Fibroblast of peridontal ligament (primary cell): ENCODE measurements around the gene MICAL2.

Experiments
- DNase-seq: peaks from one replicate; pipeline ENCODE4 v3.0.0-alpha.2; 2010; ENCODE audit errors: extremely low read depth

Gene MICAL2

DNA sequence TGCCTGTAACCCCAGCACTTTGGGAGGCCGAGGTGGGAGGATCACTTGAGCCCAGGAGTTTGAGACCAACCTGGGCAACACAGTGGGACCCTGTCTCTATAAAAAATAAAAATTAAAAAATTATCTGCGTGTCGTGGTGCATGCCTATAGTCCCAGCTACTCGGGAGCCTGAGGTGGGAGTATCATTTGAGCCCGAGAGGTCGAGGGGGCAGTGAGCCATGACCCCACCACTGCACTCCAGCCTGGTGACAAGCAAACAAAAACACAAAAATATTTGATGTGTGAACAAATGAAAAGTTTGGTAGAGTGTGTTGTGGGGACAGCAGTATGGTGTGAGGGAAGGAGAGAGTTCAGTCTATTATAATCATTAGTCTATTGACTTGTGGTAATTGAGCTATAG, 176.2 kb downstream of the MICAL2 start:
- DNase-seq = no peak

DNA sequence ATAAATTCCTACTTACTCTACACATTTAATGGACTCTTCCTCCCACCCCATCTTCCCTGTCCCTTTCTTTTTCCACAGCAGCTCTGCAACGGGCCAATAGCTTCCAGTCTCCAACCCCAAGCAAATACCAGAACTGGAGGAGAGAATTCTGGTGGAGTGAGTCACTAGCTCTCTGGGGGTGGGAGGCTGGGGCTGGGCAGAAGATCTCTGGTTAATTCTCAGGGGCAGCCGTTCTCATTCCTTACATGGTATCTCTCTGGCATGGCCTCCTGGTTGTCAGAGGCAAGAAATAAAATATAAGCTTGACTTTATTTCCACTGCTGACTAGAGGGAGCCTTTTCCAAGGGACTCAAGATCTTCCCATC, 176.6 kb downstream of the MICAL2 start:
- peak; percentile 97 for DNase-seq

DNA sequence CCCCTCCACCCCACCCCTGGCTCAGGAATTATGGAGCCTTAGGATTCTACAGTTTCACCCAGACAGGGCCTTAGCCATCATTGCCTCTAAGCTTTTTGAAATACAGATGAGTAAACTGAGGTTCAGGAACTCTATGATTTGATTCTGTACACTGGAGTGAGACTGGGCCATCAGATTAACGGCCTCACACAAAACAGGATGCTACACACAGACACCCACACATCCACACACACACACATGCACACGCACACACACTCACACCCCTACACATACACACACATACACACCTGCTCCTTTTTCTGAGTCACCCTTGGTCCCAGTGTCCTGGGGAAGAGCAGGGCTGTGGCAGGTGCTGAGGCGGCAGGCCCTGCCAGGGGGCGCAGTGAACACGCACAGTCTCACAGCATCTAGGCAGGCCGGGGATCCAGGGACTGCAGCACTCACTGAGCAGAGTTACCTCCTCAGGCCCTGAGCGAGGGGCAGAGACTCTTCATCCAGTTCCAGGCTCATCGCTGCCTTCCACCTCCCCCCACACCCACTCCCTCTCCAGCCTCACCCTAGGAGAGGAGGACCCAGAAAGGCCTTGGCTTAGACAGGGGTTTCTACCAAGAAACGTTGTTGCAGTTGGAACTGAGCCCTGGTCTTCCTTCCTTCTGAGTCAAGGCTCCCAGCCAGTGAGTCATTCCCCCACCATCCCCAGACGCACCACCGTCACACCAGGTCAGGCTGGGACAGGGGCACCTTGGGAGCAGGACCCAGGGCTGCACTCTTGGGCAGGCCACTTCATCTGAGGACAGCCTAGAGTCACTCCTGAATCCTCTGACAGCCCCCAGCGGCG, 177.2 kb downstream of the MICAL2 start:
- DNase-seq = peak; percentile 97

- DNase-seq = peak; percentile 98
These were observed 178.0 kb downstream of the MICAL2 start for GRCh38 chr11:12288212-12288930.

- no peak for DNase-seq
These were observed 178.7 kb downstream of the MICAL2 start for GRCh38 chr11:12288931-12289666.

DNA sequence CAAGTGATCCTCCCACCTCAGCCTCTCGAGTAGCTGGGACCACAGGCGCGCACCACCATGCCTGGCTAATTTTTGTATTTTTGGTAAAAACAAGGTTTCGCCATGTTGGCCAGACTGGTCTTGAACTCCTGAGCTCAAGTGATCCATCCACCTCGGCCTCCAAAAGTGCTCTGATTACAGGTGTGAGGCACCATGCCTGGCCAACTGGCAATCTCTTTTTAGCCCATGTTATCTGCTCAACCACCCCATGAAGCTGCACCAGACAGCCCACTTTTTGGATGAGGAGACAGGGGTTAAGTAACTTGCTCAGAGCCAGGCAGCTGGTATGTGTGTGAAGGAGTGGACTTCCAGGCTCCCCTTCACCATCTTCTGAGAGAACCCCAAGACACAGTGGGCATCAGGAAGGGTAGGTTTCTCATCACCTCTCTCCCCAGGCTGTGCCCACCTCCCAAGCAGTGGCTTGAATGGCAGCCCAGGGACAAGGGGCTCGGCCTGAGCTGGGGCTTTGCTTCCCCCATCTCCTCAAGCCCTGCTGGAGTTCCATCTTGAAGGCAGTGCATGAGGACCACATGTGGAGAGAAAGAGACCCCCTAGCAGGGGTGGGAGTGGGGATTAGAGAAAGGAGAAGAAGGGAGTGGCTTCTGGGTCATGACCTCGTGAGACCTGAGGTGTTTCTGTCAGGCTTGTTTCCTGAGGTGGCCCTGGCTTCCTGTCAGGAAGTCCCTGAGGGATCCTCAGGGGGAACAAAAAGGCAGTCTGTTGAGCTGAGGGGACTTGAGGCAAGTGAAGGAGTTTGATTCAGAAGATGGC, 179.5 kb downstream of the MICAL2 start:
- no peak for DNase-seq

GRCh38 chr11:12290477-12290922, 180.1 kb downstream of the MICAL2 start:
- no peak for DNase-seq

DNA sequence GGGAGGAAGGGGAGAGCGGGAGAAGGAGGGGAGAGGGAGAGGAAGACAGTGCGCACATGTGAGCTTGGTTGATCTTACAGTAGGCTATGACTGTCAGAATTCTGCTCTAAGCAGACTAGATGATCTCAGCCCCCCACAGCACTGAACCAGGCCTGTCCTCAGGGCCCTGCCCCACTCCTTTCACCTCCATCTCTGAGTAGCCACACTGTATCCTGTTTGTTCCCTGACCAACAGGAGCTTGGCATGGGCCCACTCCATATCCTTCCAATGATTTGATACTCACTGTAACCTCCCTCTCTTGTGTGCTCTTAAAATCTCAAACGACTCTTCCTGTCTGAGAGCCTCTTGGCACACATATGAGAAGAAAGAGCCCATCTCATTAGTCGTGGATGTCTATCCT, 180.9 kb downstream of the MICAL2 start:
- no peak for DNase-seq

DNA sequence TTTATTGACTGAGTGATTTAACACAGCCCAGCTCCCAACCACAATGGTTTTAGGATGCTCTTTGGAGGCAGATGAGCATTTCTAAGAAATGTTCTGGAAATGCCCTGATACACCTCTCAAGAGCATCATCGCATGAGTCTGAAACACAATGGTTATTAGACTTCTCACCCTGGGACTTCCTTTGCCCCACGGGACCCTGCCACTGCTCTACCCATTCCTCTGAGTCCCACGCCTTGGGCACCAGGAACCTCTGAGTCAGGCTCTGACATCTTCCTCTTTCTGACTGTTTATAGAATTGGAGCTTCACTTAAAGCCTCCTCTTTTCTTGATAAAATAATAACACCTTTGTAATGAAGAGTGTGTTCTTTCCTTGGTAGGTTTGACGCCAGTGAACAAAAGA, 181.4 kb downstream of the MICAL2 start:
- no peak for DNase-seq

GRCh38 chr11:12292766-12293165, 182.4 kb downstream of the MICAL2 start:
- DNase-seq = no peak

DNA sequence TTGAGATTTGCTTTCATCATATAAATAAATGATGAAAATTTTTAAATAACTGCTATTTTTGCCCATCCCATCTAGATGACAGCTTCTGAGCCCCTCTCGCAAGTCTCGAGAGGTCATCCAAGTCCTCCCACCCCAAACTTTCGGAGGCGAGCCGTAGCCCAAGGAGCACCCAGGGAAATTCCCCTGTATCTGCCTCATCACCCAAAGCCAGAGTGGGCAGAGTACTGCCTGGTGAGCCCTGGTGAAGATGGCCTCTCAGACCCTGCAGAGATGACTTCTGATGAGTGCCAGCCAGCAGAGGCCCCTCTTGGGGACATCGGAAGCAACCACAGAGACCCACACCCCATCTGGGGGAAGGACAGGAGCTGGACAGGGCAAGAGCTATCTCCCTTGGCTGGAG, 183.1 kb downstream of the MICAL2 start:
- DNase-seq = no peak

DNA sequence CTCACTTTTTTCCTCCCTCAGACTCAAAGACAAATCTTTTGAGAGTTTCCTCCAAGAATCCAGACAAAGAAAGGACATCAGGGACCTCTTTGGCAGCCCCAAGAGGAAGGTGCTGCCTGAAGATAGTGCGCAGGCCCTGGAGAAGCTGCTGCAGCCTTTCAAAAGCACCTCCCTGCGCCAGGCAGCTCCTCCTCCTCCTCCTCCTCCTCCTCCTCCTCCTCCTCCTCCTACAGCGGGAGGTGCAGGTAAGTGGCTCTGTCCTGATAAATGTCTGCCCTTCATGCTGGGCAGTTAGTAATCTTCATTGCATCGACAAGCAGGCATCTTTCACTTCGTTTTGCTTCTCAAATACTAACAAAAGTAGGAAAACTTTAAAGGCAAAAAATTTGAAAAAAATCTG, 184.2 kb downstream of the MICAL2 start:
- no peak for DNase-seq

DNA sequence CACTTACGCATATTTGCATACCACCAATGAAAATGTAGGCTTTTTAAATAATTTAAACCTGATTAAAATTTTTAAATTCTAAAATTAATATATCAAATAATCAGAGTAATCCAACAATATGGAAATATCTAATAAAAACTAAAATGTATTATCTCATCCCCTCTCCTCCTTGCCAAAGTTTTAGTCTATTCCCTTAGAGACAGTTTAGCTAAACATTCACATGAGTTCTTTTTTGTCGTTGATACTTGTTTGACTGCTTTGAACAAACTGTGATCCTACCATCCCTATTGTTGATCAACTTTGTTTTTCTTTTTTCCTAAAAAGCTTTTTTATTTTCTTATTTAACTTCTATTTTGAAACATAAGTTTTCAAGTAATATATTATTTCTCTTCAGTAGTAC, 185.6 kb downstream of the MICAL2 start:
- DNase-seq = no peak

GRCh38 chr11:12298610-12299009, 188.2 kb downstream of the MICAL2 start:
- no peak for DNase-seq

GRCh38 chr11:12301379-12301778, 191.0 kb downstream of the MICAL2 start:
- no peak for DNase-seq

GRCh38 chr11:12303421-12304149, 193.2 kb downstream of the MICAL2 start:
- DNase-seq = peak; percentile 40

DNA sequence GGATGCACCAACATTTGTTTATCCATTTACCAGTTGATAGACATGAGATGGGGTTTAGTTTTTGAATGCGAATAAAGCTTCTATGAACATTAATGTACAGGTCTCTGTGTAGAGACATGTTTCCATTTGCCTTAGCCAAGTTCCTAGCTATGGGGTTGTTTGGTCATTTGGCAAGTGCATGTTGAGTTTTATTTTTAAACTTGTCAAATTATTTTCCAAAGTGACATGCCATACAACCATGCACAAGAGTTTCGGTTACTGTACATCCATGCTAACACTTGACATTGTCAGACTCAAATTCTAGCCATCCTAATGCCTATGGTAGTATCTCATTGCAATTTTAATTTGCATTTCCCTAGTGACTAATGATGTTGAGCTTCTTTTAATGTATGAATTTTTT, 196.4 kb downstream of the MICAL2 start:
- DNase-seq = no peak

DNA sequence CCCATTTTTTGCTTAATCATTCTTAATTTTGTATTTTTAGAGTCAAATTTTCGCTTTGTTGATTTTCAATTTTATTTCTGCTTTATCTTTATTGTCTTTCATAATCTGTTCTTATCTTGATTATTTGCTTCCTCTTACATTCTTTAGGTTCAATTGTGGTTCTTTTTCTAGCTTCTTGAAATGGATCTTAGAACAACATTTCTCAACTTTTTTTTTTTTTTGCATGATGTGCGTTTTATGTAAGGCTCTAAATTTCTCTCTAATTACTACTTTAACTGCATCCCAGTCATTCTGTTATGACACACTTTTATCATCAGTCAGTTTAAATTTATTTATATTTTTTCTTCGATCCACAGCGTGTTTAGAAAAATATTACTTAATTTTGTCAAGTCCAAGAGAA, 201.7 kb downstream of the MICAL2 start:
- no peak for DNase-seq
